Gastrocnemius medialis (tissue), 4 donors: ENCODE results near the gene MAP3K12. TPM values are rescaled to one million over a fixed set of nuclear protein-coding genes. Genes with fewer than 3 reads are reported as not detected.

Experiments used
- ATAC-seq, 2 donors: fragments of 150-250 bp; one replicate each; pipeline ENCODE4 v1.9.1; 2016
- DNase-seq, 2 donors: peaks; one replicate each; pipeline ENCODE4 v3.0.0-alpha.2; 2019
- H3K27ac ChIP-seq, 4 donors: fragments of 200-600 bp; sonication (generic); 1 replicate in 1 of 4; 2 replicates in 3 of 4; pipeline ENCODE4 v1.5.1; 2016 to 2018; ENCODE audit warnings: mild to moderate bottlenecking in 2 of 4, moderate library complexity in 1 of 4
- H3K27me3 ChIP-seq, 3 donors: fragments of 200-600 bp; sonication (generic) in 2 of 3; 1 replicate in 1 of 3; 2 replicates in 2 of 3; pipeline versions ENCODE4 v1.5.1 to v1.6.0; 2016 to 2019; ENCODE audit warnings: mild to moderate bottlenecking in 1 of 3, moderate library complexity in 1 of 3
- H3K36me3 ChIP-seq, 2 donors: fragments of 200-600 bp; sonication (generic) in 1 of 2; one replicate each; pipeline ENCODE4 v1.5.1; 2017 to 2018
- H3K4me1 ChIP-seq, 2 donors: fragments of 200-600 bp; sonication (generic) in 1 of 2; one replicate each; pipeline ENCODE4 v1.5.1; 2016 to 2017; ENCODE audit warnings: mild to moderate bottlenecking in 2 of 2
- H3K4me3 ChIP-seq, 4 donors: fragments of 200-600 bp; sonication (generic) in 3 of 4; 1 replicate in 1 of 4; 2 replicates in 3 of 4; pipeline ENCODE4 v1.5.1; 2016 to 2019; ENCODE audit warnings: mild to moderate bottlenecking in 2 of 4
- H3K9me3 ChIP-seq, 3 donors: fragments of 200-600 bp; sonication (generic) in 2 of 3; 1 replicate in 1 of 3; 2 replicates in 2 of 3; pipeline ENCODE4 v1.5.1; 2016 to 2019
- CTCF ChIP-seq, 5 experiments: fragments of 450-650 bp in 3 of 5; fragments of 200-600 bp in 2 of 5; sonication (generic) in 2 of 5; IDR thresholded peaks in 4 of 5; conservative IDR thresholded peaks in 1 of 5; 1 replicate in 4 of 5; 2 replicates in 1 of 5; pipeline ENCODE4 v1.5.1; 2016 to 2019; ENCODE audit warnings: antibody characterized with exemption in 5 of 5, mild to moderate bottlenecking in 3 of 5, moderate library complexity in 3 of 5
- POLR2A ChIP-seq, 2 donors: fragments of 450-650 bp; IDR thresholded peaks; one replicate each; pipeline ENCODE4 v1.6.1; 2017; ENCODE audit warnings: antibody characterized with exemption in 2 of 2, mild to moderate bottlenecking in 2 of 2, moderate library complexity in 2 of 2
- in situ Hi-C, 4 donors: fragments of 200-750 bp; cut with MboI; loops; one replicate each; pipeline versions ENCODE4 v1.15.0 to v1.8.0; 2017; ENCODE audit warnings: low sequenced_read_pairs in 4 of 4
- intact Hi-C: fragments of 100-400 bp; cut with DNase I; formaldehyde crosslinking; loops from one replicate; pipeline ENCODE4 v1.15.1; 2023; ENCODE audit warnings: low total_unique reads
- total RNA-seq, 4 donors: library from RNA; depleted of rRNA; stranded (reverse); fragments of >200 nt; gene quantifications; one replicate each; pipeline versions ENCODE4 v1.1.0 to v1.2.3, GENCODE V29; 2016

Gene MAP3K12
- total RNA-seq, 4 donors from 2014 or later: 1.1 to 9.9 (median 3.8) TPM

GRCh38 chr12:53492188-53492587 is 7.1 kb downstream of the MAP3K12 start:
- DNase-seq (no peak), ATAC-seq (peak; percentile 1 to 8)
- H3K27me3 ChIP-seq: no peaks in the 10 kb centered on the region
- intact Hi-C loops: no loop called here
- H3K36me3 ChIP-seq: no peaks in the 10 kb centered on the region
- peak overlapping the region; percentile 71 to 83 (median 78) for H3K4me3 ChIP-seq
- in situ Hi-C loops: no loop called here
- TF ChIP-seq CTCF (IDR thresholded peaks at IDR 0.05 in 4 of 5, conservative IDR thresholded peaks at IDR 0.05 in 1 of 5) (no peak), POLR2A (IDR thresholded peaks at IDR 0.05) (no peak)
- peaks cover 13 to 14% of the 10 kb centered on the region in 2 donors for H3K4me1 ChIP-seq
- H3K27ac ChIP-seq: peak overlapping the region; percentile 75 to 83 (median 76)
- no peaks in the 10 kb centered on the region for H3K9me3 ChIP-seq

- intact Hi-C loops: no loop called here
- in situ Hi-C loops: no loop called here
- peaks cover 13 to 14% of the 10 kb centered on the region in 2 donors for H3K4me1 ChIP-seq
- TF ChIP-seq POLR2A (IDR thresholded peaks at IDR 0.05) (no peak), CTCF (IDR thresholded peaks at IDR 0.05 in 4 of 5, conservative IDR thresholded peaks at IDR 0.05 in 1 of 5) (no peak)
- no peaks in the 10 kb centered on the region for H3K9me3 ChIP-seq
- ATAC-seq: no peak
- DNase-seq: peak in 1 of 2 donors; percentile 13
- H3K36me3 ChIP-seq: peaks cover 0 to 10% of the 10 kb centered on the region in 2 donors
- no peak overlapping the region for H3K27ac ChIP-seq
- H3K4me3 ChIP-seq: no peak overlapping the region
- H3K27me3 ChIP-seq: no peaks in the 10 kb centered on the region
Measured at GRCh38 chr12:53489242-53489864, 9.9 kb downstream of the MAP3K12 start.

GRCh38 chr12:53486736-53487487 is 12.3 kb downstream of the MAP3K12 start:
- intact Hi-C loops: no loop called here
- ATAC-seq (no peak), DNase-seq (peak in 1 of 2 donors; percentile 25)
- in situ Hi-C loops: no loop called here
- peaks cover 0 to under 1% of the 10 kb centered on the region in 2 donors for H3K4me1 ChIP-seq
- no peaks in the 10 kb centered on the region for H3K27me3 ChIP-seq
- H3K27ac ChIP-seq: no peak overlapping the region
- peaks cover 0 to 10% of the 10 kb centered on the region in 2 donors for H3K36me3 ChIP-seq
- TF ChIP-seq POLR2A (IDR thresholded peaks at IDR 0.05) (no peak), CTCF (IDR thresholded peaks at IDR 0.05 in 4 of 5, conservative IDR thresholded peaks at IDR 0.05 in 1 of 5) (no peak)
- H3K4me3 ChIP-seq: no peak overlapping the region
- H3K9me3 ChIP-seq: no peaks in the 10 kb centered on the region

GRCh38 chr12:53485955-53486735 is 13.1 kb downstream of the MAP3K12 start:
- no peak overlapping the region for H3K27ac ChIP-seq
- peak in 1 of 2 donors; percentile 21 for DNase-seq
- no peak for TF ChIP-seq POLR2A (IDR thresholded peaks at IDR 0.05)
- TF ChIP-seq CTCF (IDR thresholded peaks at IDR 0.05 in 4 of 5, conservative IDR thresholded peaks at IDR 0.05 in 1 of 5): no peak
- no peaks in the 10 kb centered on the region for H3K4me1 ChIP-seq
- H3K27me3 ChIP-seq: no peaks in the 10 kb centered on the region
- in situ Hi-C loops: no loop called here
- intact Hi-C loops: no loop called here
- no peak for ATAC-seq
- H3K36me3 ChIP-seq: peaks cover 0 to 14% of the 10 kb centered on the region in 2 donors
- no peak overlapping the region for H3K4me3 ChIP-seq
- no peaks in the 10 kb centered on the region for H3K9me3 ChIP-seq
